Activated T-cell treated with anti-CD3 and anti-CD28 coated beads, Interleukin-2, amount 50 U/mL, for 24 hours (primary cell): Measurements from ENCODE around the gene ADGRE1.

Source experiments
- DNase-seq: peaks from one replicate; pipeline ENCODE4 v3.0.0-alpha.2; 2020
- H3K27ac Mint-ChIP-seq: 2 replicates; pipeline ENCODE4 v1.8.0; 2020; ENCODE audit warnings: mild to moderate bottlenecking, mixed read lengths
- H3K27me3 Mint-ChIP-seq: 2 replicates; pipeline ENCODE4 v1.8.0; 2020; ENCODE audit warnings: mixed read lengths
- H3K36me3 Mint-ChIP-seq: 2 replicates; pipeline ENCODE4 v1.8.0; 2020; ENCODE audit warnings: low read depth, mixed read lengths
- H3K4me1 Mint-ChIP-seq: 2 replicates; pipeline ENCODE4 v1.8.0; 2020; ENCODE audit warnings: low read depth, mixed read lengths
- H3K4me3 Mint-ChIP-seq: 2 replicates; pipeline ENCODE4 v1.8.0; 2020; ENCODE audit warnings: mild to moderate bottlenecking, moderate library complexity, mixed read lengths
- H3K9me3 Mint-ChIP-seq: 2 replicates; pipeline ENCODE4 v1.8.0; 2020; ENCODE audit warnings: mixed read lengths

Gene ADGRE1

GRCh38 chr19:6903446-6903845 lies 16.1 kb downstream of the ADGRE1 start:
- DNase-seq, result no peak
- peaks cover 23% of the 10 kb centered on the region for H3K9me3 Mint-ChIP-seq
- H3K27me3 Mint-ChIP-seq, result no peaks in the 10 kb centered on the region
- peaks cover 35% of the 10 kb centered on the region for H3K36me3 Mint-ChIP-seq
- H3K4me3 Mint-ChIP-seq, result no peak overlapping the region
- H3K27ac Mint-ChIP-seq, result no peak overlapping the region
- H3K4me1 Mint-ChIP-seq, result no peaks in the 10 kb centered on the region

GRCh38 chr19:6906559-6907060 lies 19.2 kb downstream of the ADGRE1 start:
- peaks cover 3% of the 10 kb centered on the region for H3K4me1 Mint-ChIP-seq
- DNase-seq, result no peak
- no peak overlapping the region for H3K27ac Mint-ChIP-seq
- H3K27me3 Mint-ChIP-seq, result no peaks in the 10 kb centered on the region
- no peak overlapping the region for H3K4me3 Mint-ChIP-seq
- H3K9me3 Mint-ChIP-seq, result peaks cover 14% of the 10 kb centered on the region
- H3K36me3 Mint-ChIP-seq, result peaks cover 24% of the 10 kb centered on the region

GRCh38 chr19:6911523-6911922 lies 24.1 kb downstream of the ADGRE1 start:
- H3K4me3 Mint-ChIP-seq, result no peak overlapping the region

GRCh38 chr19:6914321-6914720 lies 26.9 kb downstream of the ADGRE1 start:
- Mint-ChIP-seq H3K27me3 (no peaks in the 10 kb centered on the region), H3K4me1 (peaks cover 2% of the 10 kb centered on the region), H3K4me3 (no peak overlapping the region), H3K36me3 (peaks cover 13% of the 10 kb centered on the region), H3K9me3 (peaks cover 9% of the 10 kb centered on the region), H3K27ac (no peak overlapping the region)
- no peak for DNase-seq

More at GRCh38 chr19:6911523-6911922, 24.1 kb downstream of the ADGRE1 start:
- no peak overlapping the region for H3K27ac Mint-ChIP-seq
- H3K9me3 Mint-ChIP-seq, result peaks cover 18% of the 10 kb centered on the region
- H3K4me1 Mint-ChIP-seq, result peaks cover 3% of the 10 kb centered on the region
- H3K36me3 Mint-ChIP-seq, result peaks cover 20% of the 10 kb centered on the region
- DNase-seq, result no peak
- no peaks in the 10 kb centered on the region for H3K27me3 Mint-ChIP-seq

GRCh38 chr19:6916952-6917351 lies 29.6 kb downstream of the ADGRE1 start:
- no peaks in the 10 kb centered on the region for H3K4me1 Mint-ChIP-seq
- peaks cover 13% of the 10 kb centered on the region for H3K36me3 Mint-ChIP-seq
- DNase-seq, result no peak
- no peak overlapping the region for H3K4me3 Mint-ChIP-seq
- H3K27ac Mint-ChIP-seq, result no peak overlapping the region
- H3K9me3 Mint-ChIP-seq, result peaks cover 9% of the 10 kb centered on the region
- no peaks in the 10 kb centered on the region for H3K27me3 Mint-ChIP-seq

GRCh38 chr19:6925386-6925785 lies 38.0 kb downstream of the ADGRE1 start:
- peaks cover 10% of the 10 kb centered on the region for H3K9me3 Mint-ChIP-seq
- H3K4me1 Mint-ChIP-seq, result peaks cover 15% of the 10 kb centered on the region
- H3K27me3 Mint-ChIP-seq, result no peaks in the 10 kb centered on the region
- no peak overlapping the region for H3K4me3 Mint-ChIP-seq
- DNase-seq, result no peak
- H3K27ac Mint-ChIP-seq, result peak overlapping the region; percentile 75
- H3K36me3 Mint-ChIP-seq, result peaks cover 17% of the 10 kb centered on the region

- no peaks in the 10 kb centered on the region for H3K27me3 Mint-ChIP-seq
- peak; percentile 59 for DNase-seq
- peak overlapping the region; percentile 75 for H3K27ac Mint-ChIP-seq
- peak overlapping the region; percentile 71 for H3K4me3 Mint-ChIP-seq
- peaks cover 13% of the 10 kb centered on the region for H3K9me3 Mint-ChIP-seq
- peaks cover 19% of the 10 kb centered on the region for H3K36me3 Mint-ChIP-seq
- H3K4me1 Mint-ChIP-seq, result peaks cover 15% of the 10 kb centered on the region
Observed at GRCh38 chr19:6925801-6926751, 38.7 kb downstream of the ADGRE1 start.

- Mint-ChIP-seq H3K4me1 (peaks cover 15% of the 10 kb centered on the region), H3K27me3 (no peaks in the 10 kb centered on the region), H3K36me3 (peaks cover 25% of the 10 kb centered on the region), H3K9me3 (peaks cover 15% of the 10 kb centered on the region), H3K27ac (no peak overlapping the region), H3K4me3 (no peak overlapping the region)
- DNase-seq, result no peak
Observed at GRCh38 chr19:6930190-6930589, 42.8 kb downstream of the ADGRE1 start.

GRCh38 chr19:6935069-6935468 lies 47.7 kb downstream of the ADGRE1 start:
- Mint-ChIP-seq H3K4me1 (no peaks in the 10 kb centered on the region), H3K9me3 (peaks cover 6% of the 10 kb centered on the region), H3K4me3 (no peak overlapping the region), H3K27ac (no peak overlapping the region), H3K36me3 (peaks cover 26% of the 10 kb centered on the region), H3K27me3 (no peaks in the 10 kb centered on the region)
- DNase-seq, result no peak

GRCh38 chr19:6935618-6936017 lies 48.2 kb downstream of the ADGRE1 start:
- DNase-seq, result no peak
- Mint-ChIP-seq H3K9me3 (peaks cover 5% of the 10 kb centered on the region), H3K4me1 (no peaks in the 10 kb centered on the region), H3K36me3 (peaks cover 26% of the 10 kb centered on the region), H3K27me3 (no peaks in the 10 kb centered on the region), H3K27ac (no peak overlapping the region), H3K4me3 (no peak overlapping the region)

- Mint-ChIP-seq H3K27ac (no peak overlapping the region), H3K27me3 (no peaks in the 10 kb centered on the region), H3K9me3 (no peaks in the 10 kb centered on the region), H3K4me1 (peaks cover 22% of the 10 kb centered on the region), H3K4me3 (no peak overlapping the region), H3K36me3 (no peaks in the 10 kb centered on the region)
- no peak for DNase-seq
Observed at GRCh38 chr19:6945733-6946132, 58.4 kb downstream of the ADGRE1 start.

- Mint-ChIP-seq H3K4me3 (peak overlapping the region; percentile 47), H3K4me1 (peaks cover 22% of the 10 kb centered on the region), H3K36me3 (no peaks in the 10 kb centered on the region), H3K27ac (peak overlapping the region; percentile 70), H3K27me3 (no peaks in the 10 kb centered on the region), H3K9me3 (no peaks in the 10 kb centered on the region)
- DNase-seq, result peak; percentile 61
Observed at GRCh38 chr19:6947745-6948144, 60.4 kb downstream of the ADGRE1 start.

GRCh38 chr19:6948884-6949283 lies 61.5 kb downstream of the ADGRE1 start:
- no peak for DNase-seq
- no peaks in the 10 kb centered on the region for H3K9me3 Mint-ChIP-seq
- H3K4me3 Mint-ChIP-seq, result no peak overlapping the region
- H3K4me1 Mint-ChIP-seq, result peaks cover 24% of the 10 kb centered on the region
- H3K27ac Mint-ChIP-seq, result no peak overlapping the region
- H3K36me3 Mint-ChIP-seq, result no peaks in the 10 kb centered on the region
- no peaks in the 10 kb centered on the region for H3K27me3 Mint-ChIP-seq

- H3K9me3 Mint-ChIP-seq, result peaks cover 2% of the 10 kb centered on the region
Observed at GRCh38 chr19:6952956-6953355, 65.6 kb downstream of the ADGRE1 start.

GRCh38 chr19:6955082-6955481 lies 67.7 kb downstream of the ADGRE1 start:
- no peak for DNase-seq
- H3K4me3 Mint-ChIP-seq, result no peak overlapping the region
- no peak overlapping the region for H3K27ac Mint-ChIP-seq
- H3K36me3 Mint-ChIP-seq, result no peaks in the 10 kb centered on the region
- no peaks in the 10 kb centered on the region for H3K27me3 Mint-ChIP-seq
- H3K9me3 Mint-ChIP-seq, result peaks cover 2% of the 10 kb centered on the region
- H3K4me1 Mint-ChIP-seq, result peaks cover 3% of the 10 kb centered on the region

More at GRCh38 chr19:6952956-6953355, 65.6 kb downstream of the ADGRE1 start:
- H3K27ac Mint-ChIP-seq, result no peak overlapping the region
- H3K27me3 Mint-ChIP-seq, result no peaks in the 10 kb centered on the region
- DNase-seq, result no peak
- H3K4me1 Mint-ChIP-seq, result peaks cover 10% of the 10 kb centered on the region
- H3K4me3 Mint-ChIP-seq, result no peak overlapping the region
- H3K36me3 Mint-ChIP-seq, result no peaks in the 10 kb centered on the region
